ENCODE results near the gene DIAPH2. TPM values are rescaled to one million over a fixed set of nuclear protein-coding genes. Genes with fewer than 3 reads are reported as not detected.
"Not testable (repeated sequence)": the region's sequence is repeated elsewhere in the genome, so short reads cannot be mapped to it uniquely, and the experiment has no call there.

Gene DIAPH2
- total and polyA plus RNA-seq, 9 of the 15 experiments (the other 6 are each of a cell fraction or from before 2014, with no cell fraction given), result 0.01 to 0.18 (median 0.07) TPM; not detected in 1

GRCh38 chrX:97409632-97410415 is 725.2 kb downstream of the DIAPH2 start:
- H3K79me2 ChIP-seq (ENCODE audit: control insufficient read depth, insufficient read depth, low read length); ATAC-seq; H3K9me3 ChIP-seq (replicated peaks; ENCODE audit: control insufficient read depth, insufficient read depth, low read depth, low read length); H2AFZ ChIP-seq (ENCODE audit: low read depth, low read length); H3K9me1 ChIP-seq (ENCODE audit: control insufficient read depth, insufficient read depth, low read length); BruUV-seq (replicated peaks); POLR2A ChIA-PET; H3K36me3 ChIP-seq (ENCODE audit: control insufficient read depth, insufficient read depth, low read length); H3K9ac ChIP-seq (ENCODE audit: insufficient read depth in 1 of 2, low read depth in 2 of 2, low read length in 2 of 2); CTCF ChIA-PET (ENCODE audit: low intra/inter-chr PET ratio); H3K27me3 ChIP-seq (ENCODE audit: control insufficient read depth in 2 of 2, insufficient read depth in 2 of 2, low read length in 2 of 2); H3K4me3 ChIP-seq; H3K4me1 ChIP-seq (replicated peaks in 1 of 2; ENCODE audit: control insufficient read depth in 2 of 2, insufficient read depth in 2 of 2, low read length in 2 of 2); DNase-seq (ENCODE audit: extremely low read depth in 1 of 4, low spot score in 3 of 4); FAIRE-seq; H3K4me2 ChIP-seq (ENCODE audit: insufficient read depth, low read length); in situ Hi-C loops (cut with MboI); intact Hi-C loops (cut with micrococcal nuclease); H3K27ac ChIP-seq (ENCODE audit: extremely low read depth, low read depth, low read length); H4K20me1 ChIP-seq (replicated peaks; ENCODE audit: control insufficient read depth, insufficient read depth, low read length): not testable (repeated sequence)
- WGBS (ENCODE audit: insufficient coverage, low coverage, missing lambda C conversion rate), result 7% methylated on average over 11 of the region's 13 CpGs

DNA sequence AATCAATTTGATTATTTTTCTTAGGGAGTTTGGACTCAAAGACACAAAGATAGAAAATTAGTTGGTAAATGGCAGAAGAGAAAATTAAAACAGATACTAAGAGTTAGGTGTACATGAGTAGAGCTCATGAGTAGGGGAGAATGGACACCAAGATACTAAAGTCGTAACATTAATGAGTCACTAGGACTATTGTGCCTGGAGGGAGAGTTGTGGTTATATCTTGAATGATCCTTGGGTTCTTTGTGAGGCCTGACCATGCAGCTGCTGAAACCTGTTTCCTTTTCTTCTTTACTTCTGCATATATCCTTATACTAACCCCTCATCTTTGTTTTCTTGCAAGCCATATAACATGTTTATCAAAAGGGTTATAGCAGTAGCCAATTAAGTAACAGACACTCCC is 731.8 kb downstream of the DIAPH2 start:
- Histone ChIP-seq H3K4me1 (replicated peaks in 1 of 2; ENCODE audit: control insufficient read depth in 2 of 2, insufficient read depth in 2 of 2, low read length in 2 of 2) (no peaks in the 10 kb centered on the region), H2AFZ (ENCODE audit: low read depth, low read length) (no peak overlapping the region), H3K79me2 (ENCODE audit: control insufficient read depth, insufficient read depth, low read length) (no peaks in the 10 kb centered on the region), H3K4me3 (no peak overlapping the region), H3K9me3 (replicated peaks; ENCODE audit: control insufficient read depth, insufficient read depth, low read depth, low read length) (no peaks in the 10 kb centered on the region), H3K9ac (ENCODE audit: insufficient read depth in 1 of 2, low read depth in 2 of 2, low read length in 2 of 2) (no peak overlapping the region), H3K36me3 (ENCODE audit: control insufficient read depth, insufficient read depth, low read length) (no peaks in the 10 kb centered on the region), H3K27ac (ENCODE audit: extremely low read depth, low read depth, low read length) (no peak overlapping the region), H4K20me1 (replicated peaks; ENCODE audit: control insufficient read depth, insufficient read depth, low read length) (no peaks in the 10 kb centered on the region), H3K27me3 (ENCODE audit: control insufficient read depth in 2 of 2, insufficient read depth in 2 of 2, low read length in 2 of 2) (no peaks in the 10 kb centered on the region), H3K9me1 (ENCODE audit: control insufficient read depth, insufficient read depth, low read length) (no peaks in the 10 kb centered on the region), H3K4me2 (ENCODE audit: insufficient read depth, low read length) (no peak overlapping the region)
- WGBS (ENCODE audit: insufficient coverage, low coverage, missing lambda C conversion rate), result 0% methylated on average over 1 of the region's 1 CpG
- TF ChIP-seq SETDB1 (IDR thresholded peaks at IDR 0.05; ENCODE audit: low read length) (no peak), FOXJ3 (CRISPR knock-in tag; IDR thresholded peaks at IDR 0.05) (no peak), TSC22D4 (tag; IDR thresholded peaks at IDR 0.05) (no peak), SIN3A (IDR thresholded peaks at IDR 0.05; ENCODE audit: borderline replicate concordance in 2 of 2, control insufficient read depth in 1 of 2, low read depth in 2 of 2, low read length in 2 of 2) (no peak), ATF2 (CRISPR knock-in tag; IDR thresholded peaks at IDR 0.05) (no peak), PHF20 (IDR thresholded peaks at IDR 0.05; ENCODE audit: partially characterized antibody) (no peak), SRSF3 (IDR thresholded peaks at IDR 0.05; ENCODE audit: insufficient read depth, low read length) (no peak), ZNF436 (CRISPR knock-in tag; IDR thresholded peaks at IDR 0.05) (no peak), TRIM28 (IDR thresholded peaks at IDR 0.05) (no peak), CBFA2T2 (conservative IDR thresholded peaks at IDR 0.05) (no peak)
- TF ChIP-seq, protein P1, sequence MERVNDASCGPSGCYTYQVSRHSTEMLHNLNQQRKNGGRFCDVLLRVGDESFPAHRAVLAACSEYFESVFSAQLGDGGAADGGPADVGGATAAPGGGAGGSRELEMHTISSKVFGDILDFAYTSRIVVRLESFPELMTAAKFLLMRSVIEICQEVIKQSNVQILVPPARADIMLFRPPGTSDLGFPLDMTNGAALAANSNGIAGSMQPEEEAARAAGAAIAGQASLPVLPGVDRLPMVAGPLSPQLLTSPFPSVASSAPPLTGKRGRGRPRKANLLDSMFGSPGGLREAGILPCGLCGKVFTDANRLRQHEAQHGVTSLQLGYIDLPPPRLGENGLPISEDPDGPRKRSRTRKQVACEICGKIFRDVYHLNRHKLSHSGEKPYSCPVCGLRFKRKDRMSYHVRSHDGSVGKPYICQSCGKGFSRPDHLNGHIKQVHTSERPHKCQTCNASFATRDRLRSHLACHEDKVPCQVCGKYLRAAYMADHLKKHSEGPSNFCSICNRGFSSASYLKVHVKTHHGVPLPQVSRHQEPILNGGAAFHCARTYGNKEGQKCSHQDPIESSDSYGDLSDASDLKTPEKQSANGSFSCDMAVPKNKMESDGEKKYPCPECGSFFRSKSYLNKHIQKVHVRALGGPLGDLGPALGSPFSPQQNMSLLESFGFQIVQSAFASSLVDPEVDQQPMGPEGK (CRISPR knock-in tag; IDR thresholded peaks at IDR 0.05; ENCODE audit: borderline replicate concordance), result no peak
- POLR2A ChIA-PET, result no interaction called here
- CTCF ChIA-PET (ENCODE audit: low intra/inter-chr PET ratio), result no interaction called here
- ATAC-seq, result no peak
- no TSS peak for BruUV-seq (replicated peaks)
- DNase-seq (ENCODE audit: extremely low read depth in 1 of 4, low spot score in 3 of 4), result no peak
- intact Hi-C loops (cut with micrococcal nuclease) (no loop called here), in situ Hi-C loops (cut with MboI) (no loop called here)
- FAIRE-seq, result no peak
